Stomach smooth muscle (tissue), 2 donors: ENCODE measurements around the gene PECR.
"Not testable (repeated sequence)": the region's sequence is repeated elsewhere in the genome, so short reads cannot be mapped to it uniquely, and the experiment has no call there.

ENCODE experiments used
- H3K27ac ChIP-seq: one replicate; pipeline ENCODE4 v1.7.0; 2013; ENCODE audit warnings: mild to moderate bottlenecking, low read length, inconsistent platforms
- H3K27me3 ChIP-seq, 2 donors: one replicate each; pipeline ENCODE4 v1.7.0; 2013; ENCODE audit warnings: low read length in 2 of 2; ENCODE audit not compliant: insufficient read depth in 2 of 2, control insufficient read depth in 1 of 2
- H3K36me3 ChIP-seq, 2 donors: one replicate each; pipeline ENCODE4 v1.7.0; 2013; ENCODE audit warnings: low read length in 2 of 2; ENCODE audit not compliant: control insufficient read depth in 2 of 2, insufficient read depth in 2 of 2
- H3K4me1 ChIP-seq: one replicate; pipeline ENCODE4 v1.7.0; 2013; ENCODE audit warnings: low read length; ENCODE audit not compliant: control insufficient read depth, insufficient read depth
- H3K4me3 ChIP-seq, 2 donors: one replicate each; pipeline ENCODE4 v1.7.0; 2013; ENCODE audit warnings: low read length in 2 of 2
- H3K9ac ChIP-seq, 2 donors: one replicate each; pipeline ENCODE4 v1.7.0; 2013; ENCODE audit warnings: low read length in 2 of 2, mild to moderate bottlenecking in 1 of 2
- H3K9me3 ChIP-seq, 2 donors: one replicate each; pipeline ENCODE4 v1.7.0; 2013; ENCODE audit warnings: low read length in 2 of 2; ENCODE audit not compliant: control insufficient read depth in 2 of 2
- donor health status: healthy.
- donor health status: Pancreatic carcinoma.

Gene PECR

DNA sequence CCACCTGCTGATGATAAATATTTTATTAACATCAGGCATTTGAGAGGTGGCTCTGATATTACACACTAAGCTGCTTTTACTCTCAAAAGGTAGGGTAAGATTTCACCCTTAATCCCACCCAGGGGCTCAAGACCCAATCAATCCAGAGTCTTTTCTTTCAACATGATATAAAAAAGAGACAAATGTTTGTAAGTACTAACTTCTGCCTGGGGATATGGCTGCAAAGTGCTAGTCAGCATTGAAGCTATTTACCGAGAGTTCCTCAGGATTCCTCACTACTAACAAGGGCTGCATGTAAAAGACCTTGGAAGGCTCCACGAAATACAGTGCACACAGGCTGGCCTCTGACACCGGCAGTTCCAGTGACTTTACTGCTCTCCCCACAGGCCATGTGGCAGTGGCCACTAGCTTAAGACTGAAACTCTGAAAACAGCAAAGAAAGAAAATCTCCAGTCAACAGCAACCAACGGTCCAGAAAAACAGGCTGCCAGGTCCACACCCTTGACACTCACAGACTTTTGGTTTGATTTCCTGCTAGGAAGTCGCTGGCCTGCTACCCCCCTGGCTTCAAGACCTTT lies 79.4 kb downstream of the PECR start:
- no peaks in the 10 kb centered on the region for H3K36me3 ChIP-seq
- no peaks in the 10 kb centered on the region for H3K27me3 ChIP-seq
- H3K4me1 ChIP-seq: no peaks in the 10 kb centered on the region
- no peak overlapping the region for H3K27ac ChIP-seq
- H3K9me3 ChIP-seq: no peaks in the 10 kb centered on the region
- H3K4me3 ChIP-seq: no peak overlapping the region
- H3K9ac ChIP-seq: no peak overlapping the region

DNA sequence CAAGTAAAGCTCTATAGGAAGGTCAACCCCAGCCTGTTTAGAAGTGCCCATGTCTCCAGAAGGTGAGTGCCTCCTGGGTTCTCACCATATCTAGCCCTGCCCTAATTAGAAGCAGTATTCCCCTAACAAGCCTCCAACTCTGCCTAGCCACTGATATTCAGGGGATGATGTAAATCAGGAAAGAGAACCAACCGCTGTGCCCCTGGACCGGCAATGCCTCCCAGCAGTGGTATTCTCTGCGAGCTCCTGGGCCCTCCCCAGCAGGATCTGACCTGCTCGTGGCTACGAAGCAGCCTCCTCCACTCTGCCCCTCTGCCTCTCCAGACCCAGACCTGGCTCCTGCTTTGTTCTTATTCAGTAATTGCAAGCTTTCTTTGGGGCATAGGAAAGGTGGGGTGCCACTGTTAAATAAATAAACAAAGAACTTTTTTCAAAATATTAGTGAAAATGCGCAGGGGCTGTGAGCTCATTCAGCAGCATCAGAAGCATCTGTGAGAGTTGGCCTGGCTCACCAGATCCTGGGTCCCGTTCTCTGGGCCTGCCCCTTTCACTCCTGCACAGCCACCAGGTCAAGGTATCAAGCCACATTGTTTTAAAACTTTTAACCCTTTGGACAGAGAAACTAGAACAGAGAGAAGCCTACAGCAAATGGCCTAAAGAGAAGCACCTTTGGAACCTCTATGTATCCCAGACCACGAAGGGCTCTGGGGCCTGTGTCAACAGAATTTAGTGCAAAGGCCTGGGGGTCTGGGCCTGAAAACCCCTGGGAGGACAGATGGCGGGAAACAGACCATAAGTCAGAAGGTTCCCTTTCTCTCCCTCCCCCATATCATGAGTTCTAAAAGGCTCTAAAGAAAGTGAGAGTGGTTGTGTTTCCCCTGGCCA lies 80.2 kb downstream of the PECR start:
- H3K27me3 ChIP-seq: no peaks in the 10 kb centered on the region
- no peaks in the 10 kb centered on the region for H3K36me3 ChIP-seq
- no peak overlapping the region for H3K4me3 ChIP-seq
- H3K9me3 ChIP-seq: no peaks in the 10 kb centered on the region
- no peak overlapping the region for H3K27ac ChIP-seq
- no peaks in the 10 kb centered on the region for H3K4me1 ChIP-seq
- H3K9ac ChIP-seq: no peak overlapping the region

DNA sequence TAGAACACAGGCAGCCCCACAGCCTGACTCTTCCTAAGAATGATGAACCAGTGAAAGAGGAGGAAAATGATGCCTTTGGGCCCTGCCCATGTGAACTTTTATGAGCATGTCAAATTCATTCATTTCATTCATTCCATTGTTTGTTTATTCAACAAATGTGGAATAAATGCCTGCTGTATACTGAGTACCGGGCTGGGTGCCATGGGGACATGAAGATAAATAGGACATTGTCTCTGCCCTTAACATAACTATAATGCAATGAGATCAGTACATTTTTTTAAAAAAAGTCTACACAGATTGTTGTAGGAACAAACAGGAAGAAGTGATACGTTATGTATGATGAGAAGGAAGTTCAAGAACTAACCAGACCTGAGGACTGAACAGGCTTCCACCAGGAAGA lies 83.0 kb downstream of the PECR start:
- H3K27me3 ChIP-seq: no peaks in the 10 kb centered on the region
- H3K4me3 ChIP-seq: no peak overlapping the region
- no peaks in the 10 kb centered on the region for H3K4me1 ChIP-seq
- H3K27ac ChIP-seq: no peak overlapping the region
- H3K36me3 ChIP-seq: peaks cover 0 to 3% of the 10 kb centered on the region in 2 donors
- no peak overlapping the region for H3K9ac ChIP-seq
- H3K9me3 ChIP-seq: no peaks in the 10 kb centered on the region

DNA sequence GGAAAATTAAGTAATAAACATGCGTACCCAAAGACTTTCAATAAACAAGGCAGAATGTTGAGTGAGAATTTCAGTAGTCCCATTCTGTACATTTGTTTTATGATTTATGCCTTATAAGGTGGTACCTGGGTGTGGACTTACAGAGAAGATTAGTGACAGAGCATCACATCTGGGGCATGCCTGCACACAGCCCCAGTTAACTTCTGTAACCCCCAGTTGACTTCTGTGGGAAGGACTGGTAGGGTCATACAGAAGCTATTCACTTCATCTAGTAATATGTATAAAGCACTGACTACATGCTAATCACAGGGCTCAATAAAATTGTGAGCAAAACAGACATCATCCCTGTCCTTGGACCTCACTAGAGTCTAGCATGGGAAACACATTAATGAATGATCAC lies 84.4 kb downstream of the PECR start:
- no peak overlapping the region for H3K9ac ChIP-seq
- H3K27ac ChIP-seq: no peak overlapping the region
- no peak overlapping the region for H3K4me3 ChIP-seq
- H3K9me3 ChIP-seq: no peaks in the 10 kb centered on the region
- no peaks in the 10 kb centered on the region for H3K4me1 ChIP-seq
- H3K36me3 ChIP-seq: peaks cover 0 to 3% of the 10 kb centered on the region in 2 donors
- no peaks in the 10 kb centered on the region for H3K27me3 ChIP-seq

DNA sequence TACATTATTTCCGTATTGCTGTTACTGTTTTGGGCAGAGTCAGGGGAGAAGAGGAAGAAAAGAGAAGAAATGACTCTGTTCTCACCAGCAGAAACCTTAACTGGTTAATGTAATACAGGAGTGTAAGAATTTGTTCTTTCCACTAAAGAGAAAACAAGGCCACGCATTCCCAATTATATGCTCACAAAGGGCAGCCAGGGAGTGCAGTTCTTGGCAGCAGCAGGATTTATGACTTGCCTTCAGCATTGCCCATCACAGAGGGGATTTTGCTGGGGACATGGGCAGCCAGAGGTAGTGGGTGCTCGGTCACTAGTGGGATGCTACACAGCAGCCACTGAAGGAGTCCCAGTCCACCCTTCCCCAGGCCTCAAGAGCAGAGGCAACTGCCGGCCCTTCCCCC lies 86.7 kb downstream of the PECR start:
- Histone ChIP-seq H3K4me3 (no peak overlapping the region), H3K27ac (no peak overlapping the region), H3K36me3 (peaks cover 0 to 3% of the 10 kb centered on the region in 2 donors), H3K4me1 (no peaks in the 10 kb centered on the region), H3K9ac (no peak overlapping the region), H3K9me3 (no peaks in the 10 kb centered on the region), H3K27me3 (no peaks in the 10 kb centered on the region)

DNA sequence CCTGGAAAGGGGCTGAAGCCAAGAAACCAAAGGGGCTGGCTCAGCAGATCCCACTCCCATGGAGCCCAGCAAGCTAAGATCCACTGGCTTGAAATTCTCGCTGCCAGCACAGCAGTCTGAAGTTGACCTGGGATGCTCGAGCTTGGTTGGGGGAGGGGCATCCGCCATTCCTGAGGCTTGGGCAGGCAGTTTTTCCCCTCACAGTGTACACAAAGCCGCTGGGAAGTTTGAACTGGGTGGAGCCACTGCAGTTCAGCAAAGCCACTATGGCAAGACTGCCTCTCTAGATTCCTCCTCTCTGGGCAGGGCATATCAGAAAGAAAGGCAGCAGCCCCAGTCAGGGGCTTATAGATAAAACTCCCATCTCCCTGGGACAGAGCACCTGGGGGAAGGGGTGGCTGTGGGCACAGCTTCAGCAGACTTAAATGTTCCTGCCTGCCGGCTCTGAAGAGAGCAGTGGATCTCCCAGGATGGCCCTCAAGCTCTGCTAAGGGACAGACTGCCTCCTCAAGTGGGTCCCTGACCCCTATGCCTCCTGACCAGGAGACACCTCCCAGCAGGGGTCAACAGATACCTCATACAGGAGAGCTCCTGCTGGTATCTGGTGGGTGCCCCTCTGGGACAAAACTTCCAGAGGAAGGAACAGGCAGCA lies 92.9 kb downstream of the PECR start:
- not testable (repeated sequence) for H3K27ac ChIP-seq, H3K4me3 ChIP-seq, H3K27me3 ChIP-seq

More for the DNA sequence above, 92.9 kb downstream of the PECR start:
- not testable (repeated sequence) for H3K9ac ChIP-seq, H3K9me3 ChIP-seq, H3K36me3 ChIP-seq, H3K4me1 ChIP-seq
